GM10847 (cell line): Measurements from ENCODE around the gene NECTIN1.

Experiments
- POLR2A ChIP-seq: IDR thresholded peaks from 2 replicates; pipeline ENCODE4 v1.6.1; 2011; ENCODE audit not compliant: insufficient read length; ENCODE audit errors: extremely low read depth

Gene NECTIN1

DNA sequence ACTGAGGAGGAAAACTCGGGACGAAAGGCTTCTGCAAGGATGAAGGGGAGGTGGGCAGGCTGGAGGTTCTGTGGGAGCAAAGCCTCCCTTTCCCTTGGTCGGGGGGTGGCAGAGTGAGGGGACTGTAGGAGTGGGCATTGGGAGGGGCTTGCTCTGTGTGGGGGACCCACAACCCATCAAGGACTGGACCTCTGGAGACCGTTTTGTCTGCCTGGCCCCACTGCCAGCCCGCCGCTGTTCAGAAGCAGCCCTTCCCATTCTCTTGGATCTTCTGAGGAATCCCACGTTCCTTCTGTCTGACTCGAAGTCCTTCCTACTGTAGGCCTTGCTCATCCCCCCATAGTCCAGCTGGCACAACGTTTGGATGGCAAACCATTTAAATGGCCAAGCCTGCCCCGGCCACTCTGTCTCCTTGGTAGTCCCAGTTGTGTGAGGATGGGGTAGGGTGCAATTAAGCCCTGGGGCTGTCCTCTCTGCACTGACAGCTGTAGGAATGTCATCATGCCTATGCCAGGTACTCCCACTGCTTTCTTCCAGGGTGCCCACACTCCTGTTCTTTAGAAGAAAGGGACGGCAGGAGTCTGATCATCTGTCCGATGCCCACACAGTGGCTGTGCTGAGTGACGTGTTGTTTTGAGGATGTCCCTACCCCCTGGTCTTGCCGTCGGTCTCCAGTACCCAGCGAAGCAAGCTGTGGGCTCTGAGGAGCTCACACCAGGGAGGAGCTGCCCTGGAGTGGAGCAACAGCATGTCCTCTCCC is 17.0 kb upstream of the NECTIN1 start:
- TF ChIP-seq POLR2A: no peak

DNA sequence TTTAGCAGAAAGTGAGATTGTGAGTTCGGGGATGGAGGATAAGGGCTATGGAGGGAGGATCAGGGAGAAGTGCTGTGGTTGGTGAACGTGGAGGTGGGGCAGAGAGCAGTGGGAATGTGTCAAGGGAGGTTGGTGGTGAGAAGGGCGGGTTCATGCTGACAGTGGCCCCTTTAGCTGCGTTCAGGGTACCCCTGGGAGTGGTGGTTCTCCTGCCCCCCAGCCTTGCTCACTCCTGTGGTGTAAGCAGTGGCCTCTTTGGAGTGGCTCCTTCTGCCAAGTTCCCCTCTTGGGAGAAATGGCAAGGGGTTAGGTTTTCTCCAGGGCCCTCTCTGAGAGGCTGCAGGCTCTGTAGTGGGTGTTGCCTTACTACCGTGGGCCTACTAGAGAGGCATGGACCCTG is 16.1 kb upstream of the NECTIN1 start:
- no peak for TF ChIP-seq POLR2A

GRCh38 chr11:119744577-119744976 is 15.6 kb upstream of the NECTIN1 start:
- no peak for TF ChIP-seq POLR2A

DNA sequence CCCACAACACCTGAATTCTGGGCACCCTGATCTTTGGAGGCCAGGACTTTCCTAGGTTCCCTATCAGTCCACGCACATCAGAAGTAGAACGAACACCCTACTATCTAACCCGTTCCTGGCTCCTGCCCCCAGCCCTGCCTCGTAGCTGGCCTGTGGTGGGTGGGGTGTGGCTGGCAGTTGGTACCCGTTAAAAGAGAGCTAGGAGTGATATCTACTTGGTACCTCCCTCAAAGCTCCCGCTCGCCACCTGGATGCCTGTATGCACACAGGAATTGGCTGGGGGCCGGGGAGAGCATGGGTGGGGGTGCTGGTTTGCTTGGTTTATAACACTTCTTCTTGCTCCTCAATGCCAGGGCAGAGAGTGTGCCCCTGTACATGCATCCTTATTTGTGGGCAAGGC is 14.0 kb upstream of the NECTIN1 start:
- no peak for TF ChIP-seq POLR2A

DNA sequence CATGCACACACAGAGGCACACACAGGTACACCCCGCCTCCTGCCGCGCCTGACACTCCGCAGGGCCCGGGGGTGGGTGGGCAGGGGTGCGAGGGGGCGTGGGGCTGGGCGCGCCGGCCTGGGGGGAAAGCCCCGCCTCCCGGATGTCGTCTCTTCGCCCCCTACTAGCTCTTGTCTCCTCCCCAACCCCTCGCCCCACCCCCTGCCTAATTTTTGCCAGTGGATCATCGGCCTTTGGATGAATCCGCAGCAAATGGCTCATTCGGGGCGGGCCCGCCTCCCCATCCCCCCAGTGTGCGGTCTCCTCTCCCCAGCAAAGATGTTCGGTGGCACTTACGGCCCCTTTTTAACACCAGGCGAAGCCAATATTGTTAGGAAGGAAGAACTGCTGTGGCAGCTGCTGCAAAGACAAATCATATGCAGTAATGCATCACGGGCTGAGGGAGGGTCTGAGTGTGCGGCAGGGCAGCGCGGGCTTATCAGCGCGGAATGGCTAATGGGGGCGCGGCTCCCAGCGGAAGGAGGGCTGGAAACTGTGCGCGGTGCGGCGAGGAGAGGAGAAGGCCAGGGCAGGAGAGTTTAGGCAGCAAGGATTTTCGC is 13.4 kb upstream of the NECTIN1 start:
- TF ChIP-seq POLR2A: no peak

DNA sequence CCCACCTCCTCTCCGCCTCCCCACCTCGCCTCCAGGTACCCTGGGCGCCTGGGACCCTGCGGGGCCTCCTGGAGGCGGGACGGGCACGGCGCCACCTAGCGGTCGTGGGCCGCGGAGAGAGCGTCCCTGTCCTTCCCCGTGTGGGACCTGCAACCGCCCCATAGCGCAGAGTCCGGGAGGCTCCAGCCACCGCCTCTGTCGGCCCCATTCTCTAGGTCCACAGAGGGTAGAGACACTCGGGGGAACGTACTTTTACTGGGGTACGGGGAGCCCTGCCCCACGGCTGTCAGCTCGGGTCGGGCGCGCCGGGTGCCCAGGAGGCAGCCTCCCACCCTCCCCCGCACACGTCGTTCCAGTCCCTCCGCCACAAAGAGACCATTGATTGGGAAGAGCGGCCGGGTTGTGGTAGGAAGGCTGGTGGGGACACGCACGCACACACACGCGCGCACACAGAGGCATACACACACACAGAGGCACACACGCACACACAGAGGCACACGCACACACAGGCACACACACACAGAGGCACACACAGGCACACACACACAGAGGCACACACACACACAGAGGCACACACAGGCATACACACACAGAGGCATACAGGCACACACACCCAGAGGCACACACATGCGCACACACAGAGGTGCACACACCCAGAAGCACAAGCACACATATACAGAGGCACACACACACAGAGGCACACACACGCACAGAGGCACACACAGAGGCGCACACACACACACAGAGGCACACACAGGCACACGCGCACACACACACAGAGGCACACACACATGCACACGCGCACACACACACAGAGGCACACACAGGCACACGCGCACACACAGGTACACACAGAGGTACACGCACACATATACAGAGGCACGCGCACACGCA is 12.6 kb upstream of the NECTIN1 start:
- TF ChIP-seq POLR2A: no peak

DNA sequence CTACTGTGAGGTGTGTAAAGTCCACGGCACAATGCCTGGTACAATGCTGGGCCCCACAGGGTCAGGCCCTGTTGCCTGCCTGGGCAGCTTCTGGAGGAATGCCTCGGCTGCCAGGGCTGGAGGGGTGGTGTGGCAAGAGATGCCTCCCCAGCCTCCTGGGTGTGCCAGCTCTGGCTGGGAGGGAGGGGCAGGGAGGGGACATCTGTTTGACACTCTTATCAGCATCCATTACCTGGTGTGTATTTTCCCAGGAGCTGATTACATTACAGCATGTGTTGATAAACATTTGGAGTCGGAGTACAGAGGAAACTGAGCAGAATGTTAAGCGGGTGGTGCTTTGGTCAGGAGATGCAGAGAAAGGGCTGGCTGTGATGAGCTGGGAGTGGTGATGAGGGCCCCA is 11.0 kb upstream of the NECTIN1 start:
- TF ChIP-seq POLR2A: no peak

- no peak for TF ChIP-seq POLR2A
These were observed 10.2 kb upstream of the NECTIN1 start for GRCh38 chr11:119739021-119739703.

GRCh38 chr11:119738059-119738439 is 9.0 kb upstream of the NECTIN1 start:
- TF ChIP-seq POLR2A: no peak

GRCh38 chr11:119737366-119738058 is 8.5 kb upstream of the NECTIN1 start:
- no peak for TF ChIP-seq POLR2A

GRCh38 chr11:119734788-119735187 is 5.8 kb upstream of the NECTIN1 start:
- no peak for TF ChIP-seq POLR2A

GRCh38 chr11:119730789-119731386 is 1.9 kb upstream of the NECTIN1 start:
- no peak for TF ChIP-seq POLR2A

- no peak for TF ChIP-seq POLR2A
These were observed 1.1 kb upstream of the NECTIN1 start for GRCh38 chr11:119729951-119730613.

DNA sequence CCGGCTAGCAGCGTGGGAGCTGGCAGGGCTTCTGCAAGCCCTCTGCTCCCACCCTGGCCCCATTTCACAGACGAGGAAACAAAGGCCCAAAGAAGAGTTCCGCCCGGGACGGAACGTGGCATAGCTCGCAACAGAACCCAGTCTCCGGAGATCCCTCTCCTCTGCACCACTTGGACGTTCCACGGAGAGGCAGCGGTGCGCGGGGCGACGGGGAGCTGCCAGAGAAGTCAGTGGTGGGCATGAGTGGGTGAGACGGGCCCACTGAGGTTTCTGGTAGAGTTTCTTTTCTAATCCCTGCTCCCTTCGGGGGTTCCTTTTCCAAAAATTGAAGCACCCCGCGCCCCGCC is 554 bp upstream of the NECTIN1 start:
- TF ChIP-seq POLR2A: no peak
